HCT116 (cell line): ENCODE measurements around the gene PLCB1. TPM values are rescaled to one million over a fixed set of nuclear protein-coding genes. Genes with fewer than 3 reads are reported as not detected.

ENCODE experiments used
- ATAC-seq: fragments of 200-7000 bp; cut with Tn5 transposase; 2 replicates; pipeline ENCODE4 v1.9.1; 2020; ENCODE audit warnings: mild to moderate bottlenecking, moderate library complexity
- BruUV-seq: library from RNA; stranded (reverse); fragments of 400-500 nt; replicated peaks from 2 replicates; lab custom pipeline; 2021; lab: Mats Ljungman, UMichigan
- CTCF ChIA-PET: fragments of 300-600 bp; sonication (Branson Sonifier 250); formaldehyde crosslinking; loops from one replicate; lab custom pipeline; 2021; ENCODE audit warnings: antibody characterized with exemption; lab: Charles Lee
- POLR2A ChIA-PET: fragments of 300-600, 350-600 bp; sonication (Branson Sonifier 250); formaldehyde crosslinking; loops from one replicate; lab custom pipeline; 2021; ENCODE audit warnings: antibody characterized with exemption; lab: Charles Lee
- RAD21 ChIA-PET, 2 experiments: fragments of 300-600 bp; sonication (Branson Sonifier 250); formaldehyde crosslinking; loops; one replicate each; lab custom pipeline; 2023; ENCODE audit warnings: low total read pairs in 2 of 2; ENCODE audit not compliant: uncharacterized antibody in 2 of 2, unreplicated experiment in 2 of 2, low non-redundant PET in 1 of 2; lab: Charles Lee
- DNase-seq: peaks from one replicate; pipeline ENCODE4 v3.0.0-alpha.2; 2010; ENCODE audit warnings: low read depth, low spot score
- H2AFZ ChIP-seq: fragments of 200-600 bp; shearing (Covaris generic), sonication (generic); 2 replicates; pipeline ENCODE4 v1.6.1; 2017; ENCODE audit warnings: low read depth, mixed run types, mixed read lengths, antibody characterized with exemption, low read length; ENCODE audit not compliant: poor library complexity, severe bottlenecking
- H3K27ac ChIP-seq: 2 replicates; pipeline ENCODE4 v1.5.1; 2012; ENCODE audit warnings: low read depth, low read length
- H3K27me3 ChIP-seq: fragments of 200-600 bp; sonication (generic); 2 replicates; pipeline ENCODE4 v1.6.1; 2016; ENCODE audit warnings: mixed run types, low read length, mixed read lengths; ENCODE audit not compliant: insufficient read depth
- H3K36me3 ChIP-seq, 2 experiments: fragments of 200-500 bp in 1 of 2; fragments of 200-600 bp in 1 of 2; sonication (Bioruptor generic) in 1 of 2; sonication (generic) in 1 of 2; 2 replicates each; pipeline versions ENCODE4 v1.5.1 to v1.6.1; 2014 to 2016; ENCODE audit warnings: low read length in 2 of 2, inconsistent platforms in 1 of 2, mixed read lengths in 1 of 2, mixed run types in 1 of 2; ENCODE audit not compliant: insufficient read depth in 2 of 2, control insufficient read depth in 1 of 2
- H3K4me1 ChIP-seq, 2 experiments: fragments of 200-600 bp in 1 of 2; sonication (generic) in 1 of 2; 2 replicates each; pipeline versions ENCODE4 v1.5.1 to v1.6.1; 2012 to 2017; ENCODE audit warnings: low read length in 2 of 2, inconsistent platforms in 1 of 2, mild to moderate bottlenecking in 1 of 2, mixed read lengths in 1 of 2, mixed run types in 1 of 2, moderate library complexity in 1 of 2; ENCODE audit not compliant: insufficient read depth in 2 of 2, control insufficient read depth in 1 of 2
- H3K4me2 ChIP-seq: fragments of 200-600 bp; sonication (generic); 2 replicates; pipeline ENCODE4 v1.6.1; 2017; ENCODE audit warnings: mixed run types, low read length, mixed read lengths
- H3K4me3 ChIP-seq, 2 experiments: fragments of 200-600 bp in 1 of 2; sonication (generic) in 1 of 2; replicated peaks in 1 of 2; 2 replicates each; pipeline ENCODE4 v1.5.1; 2011 to 2016; ENCODE audit warnings: low read length in 2 of 2, control low read depth in 1 of 2, low read depth in 1 of 2, mild to moderate bottlenecking in 1 of 2, mixed read lengths in 1 of 2, mixed run types in 1 of 2
- H3K79me2 ChIP-seq: fragments of 200-600 bp; sonication (generic); 2 replicates; pipeline ENCODE4 v1.6.1; 2017; ENCODE audit warnings: mild to moderate bottlenecking, mixed run types, low read length, moderate library complexity, mixed read lengths; ENCODE audit not compliant: insufficient read depth
- H3K9ac ChIP-seq: fragments of 200-600 bp; sonication (generic); 2 replicates; pipeline ENCODE4 v1.6.1; 2016; ENCODE audit warnings: low read length, mixed read lengths
- H3K9me2 ChIP-seq: fragments of 200-600 bp; sonication (generic), shearing (Covaris generic); 2 replicates; pipeline ENCODE4 v1.6.1; 2017; ENCODE audit warnings: mixed run types, mild to moderate bottlenecking, moderate library complexity; ENCODE audit not compliant: insufficient read depth
- H3K9me3 ChIP-seq, 2 experiments: fragments of 200-500 bp in 1 of 2; fragments of 200-600 bp in 1 of 2; sonication (Bioruptor generic) in 1 of 2; sonication (generic) in 1 of 2; 2 replicates each; pipeline ENCODE4 v1.6.1; 2014 to 2017; ENCODE audit warnings: low read length in 2 of 2, mixed read lengths in 2 of 2, inconsistent platforms in 1 of 2, low read depth in 1 of 2, mild to moderate bottlenecking in 1 of 2, mixed run types in 1 of 2, moderate library complexity in 1 of 2; ENCODE audit not compliant: control insufficient read depth in 1 of 2, insufficient read depth in 1 of 2
- H4K20me1 ChIP-seq: fragments of 200-600 bp; sonication (generic), shearing (Covaris generic); 2 replicates; pipeline ENCODE4 v1.6.1; 2017; ENCODE audit warnings: mixed run types, mild to moderate bottlenecking, moderate library complexity; ENCODE audit not compliant: insufficient read depth
- CBX3 ChIP-seq: IDR thresholded peaks from 2 replicates; pipeline ENCODE4 v1.6.1; 2012; ENCODE audit warnings: low read depth
- CEBPB ChIP-seq: IDR thresholded peaks from 2 replicates; pipeline ENCODE4 v1.6.1; 2012; ENCODE audit warnings: low read depth
- CTCF ChIP-seq, 3 experiments: fragments of 200-600 bp in 1 of 3; sonication (generic) in 1 of 3; IDR thresholded peaks in 2 of 3; conservative IDR thresholded peaks in 1 of 3; 2 replicates each; pipeline ENCODE4 v1.5.1; 2012 to 2017; ENCODE audit warnings: low read depth in 2 of 3, low read length in 2 of 3, antibody characterized with exemption in 1 of 3, borderline replicate concordance in 1 of 3, control low read depth in 1 of 3, mild to moderate bottlenecking in 1 of 3, mixed read lengths in 1 of 3, mixed run types in 1 of 3, moderate library complexity in 1 of 3; ENCODE audit not compliant: insufficient read depth in 1 of 3
- EGR1 ChIP-seq: IDR thresholded peaks from 2 replicates; pipeline ENCODE4 v1.6.1; 2012; ENCODE audit warnings: low read depth
- EZH2 ChIP-seq: fragments of 200-600 bp; sonication (generic); IDR thresholded peaks from 2 replicates; pipeline ENCODE4 v1.6.1; 2017; ENCODE audit warnings: antibody characterized with exemption, mixed run types
- JUND ChIP-seq: IDR thresholded peaks from 2 replicates; pipeline ENCODE4 v1.6.1; 2012
- ZBTB33 ChIP-seq: IDR thresholded peaks from 2 replicates; pipeline ENCODE4 v1.6.1; 2011; ENCODE audit warnings: mild to moderate bottlenecking, low read length, moderate library complexity; ENCODE audit not compliant: insufficient replicate concordance; ENCODE audit errors: extremely low read depth
- ZNF274 ChIP-seq: fragments of 200-500 bp; sonication (Bioruptor generic); IDR thresholded peaks from 2 replicates; pipeline ENCODE4 v1.6.1; 2014; ENCODE audit warnings: mild to moderate bottlenecking, low read depth, low read length, inconsistent platforms
- intact Hi-C: fragments of 100-400 bp; cut with micrococcal nuclease; formaldehyde crosslinking; loops from 2 replicates; pipeline ENCODE4 v1.10.0; 2022
- total RNA-seq: library from RNA; stranded (reverse); gene quantifications from one replicate; pipeline ENCODE4 v1.2.1, GENCODE V29; 2021; ENCODE audit not compliant: unreplicated experiment

Gene PLCB1
- total RNA-seq, 1 experiment from 2014 or later = 15.8 TPM

GRCh38 chr20:8673116-8673515, 541.0 kb downstream of the PLCB1 start:
- ATAC-seq (no peak), DNase-seq (no peak)
- intact Hi-C loops = no loop called here
- Histone ChIP-seq H3K36me3 (no peaks in the 10 kb centered on the region), H3K9ac (no peak overlapping the region), H3K4me2 (no peak overlapping the region), H3K9me3 (no peaks in the 10 kb centered on the region), H3K27me3 (no peaks in the 10 kb centered on the region), H3K27ac (no peak overlapping the region), H3K4me1 (no peaks in the 10 kb centered on the region), H2AFZ (no peak overlapping the region), H3K9me2 (0 out of 2 replicates have a peak, but pooled peaks cover 4% of the 10 kb centered on the region), H4K20me1 (no peaks in the 10 kb centered on the region), H3K4me3 (no peak overlapping the region), H3K79me2 (no peaks in the 10 kb centered on the region)
- RAD21 ChIA-PET = no interaction called here
- POLR2A ChIA-PET = no interaction called here
- CTCF ChIA-PET = no interaction called here
- TF ChIP-seq EGR1 (no peak), EZH2 (no peak), CBX3 (no peak), CTCF (IDR thresholded peaks at IDR 0.05 in 2 of 3, conservative IDR thresholded peaks at IDR 0.05 in 1 of 3; ENCODE audit: borderline replicate concordance in 1 of 3, insufficient read depth in 1 of 3, low read depth in 2 of 3, low read length in 2 of 3) (no peak), ZBTB33 (no peak), ZNF274 (no peak), JUND (no peak), CEBPB (no peak)
- no TSS peak for BruUV-seq
